GM12874 (cell line): ENCODE measurements around the gene ACOT7.

ENCODE experiments used
- TF ChIP-seq, protein P1 (sequence below): IDR thresholded peaks from 2 replicates; pipeline ENCODE4 v1.5.1; 2011; ENCODE audit warnings: low read depth, mild to moderate bottlenecking, control low read depth, low read length, moderate library complexity; ENCODE audit not compliant: insufficient read depth

ACOT7 gene

GRCh38 chr1:6331543-6332273 lies 61.9 kb downstream of the ACOT7 start:
- TF ChIP-seq, protein P1, sequence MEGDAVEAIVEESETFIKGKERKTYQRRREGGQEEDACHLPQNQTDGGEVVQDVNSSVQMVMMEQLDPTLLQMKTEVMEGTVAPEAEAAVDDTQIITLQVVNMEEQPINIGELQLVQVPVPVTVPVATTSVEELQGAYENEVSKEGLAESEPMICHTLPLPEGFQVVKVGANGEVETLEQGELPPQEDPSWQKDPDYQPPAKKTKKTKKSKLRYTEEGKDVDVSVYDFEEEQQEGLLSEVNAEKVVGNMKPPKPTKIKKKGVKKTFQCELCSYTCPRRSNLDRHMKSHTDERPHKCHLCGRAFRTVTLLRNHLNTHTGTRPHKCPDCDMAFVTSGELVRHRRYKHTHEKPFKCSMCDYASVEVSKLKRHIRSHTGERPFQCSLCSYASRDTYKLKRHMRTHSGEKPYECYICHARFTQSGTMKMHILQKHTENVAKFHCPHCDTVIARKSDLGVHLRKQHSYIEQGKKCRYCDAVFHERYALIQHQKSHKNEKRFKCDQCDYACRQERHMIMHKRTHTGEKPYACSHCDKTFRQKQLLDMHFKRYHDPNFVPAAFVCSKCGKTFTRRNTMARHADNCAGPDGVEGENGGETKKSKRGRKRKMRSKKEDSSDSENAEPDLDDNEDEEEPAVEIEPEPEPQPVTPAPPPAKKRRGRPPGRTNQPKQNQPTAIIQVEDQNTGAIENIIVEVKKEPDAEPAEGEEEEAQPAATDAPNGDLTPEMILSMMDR = no peak

DNA sequence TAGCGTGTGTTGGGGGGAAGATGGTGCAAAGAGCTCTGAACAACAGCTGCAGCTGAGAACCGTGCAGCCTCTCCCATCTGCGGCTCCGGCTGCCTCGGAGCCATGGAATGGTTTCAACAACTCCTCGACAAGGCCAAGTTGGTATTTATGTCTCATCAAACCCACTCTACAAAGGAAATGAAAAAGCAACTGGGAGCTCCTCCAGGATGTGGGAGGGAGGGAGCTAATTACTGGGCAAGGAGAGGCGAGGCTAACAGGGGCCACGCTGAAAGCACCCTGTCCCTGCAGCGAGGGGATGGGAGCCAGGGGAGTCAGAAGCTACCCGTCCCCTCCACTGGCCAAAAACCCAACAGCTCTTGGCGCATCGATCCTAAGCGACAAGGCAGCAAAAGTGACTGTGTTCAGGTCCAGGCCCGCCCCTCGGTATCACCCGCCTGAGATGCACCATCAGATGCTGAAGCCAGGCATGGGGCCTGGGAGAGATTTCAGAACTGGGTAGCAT lies 63.1 kb downstream of the ACOT7 start:
- TF ChIP-seq, protein P1 = no peak

- TF ChIP-seq, protein P1 = no peak
Measured at GRCh38 chr1:6329851-6330250, 63.7 kb downstream of the ACOT7 start.

DNA sequence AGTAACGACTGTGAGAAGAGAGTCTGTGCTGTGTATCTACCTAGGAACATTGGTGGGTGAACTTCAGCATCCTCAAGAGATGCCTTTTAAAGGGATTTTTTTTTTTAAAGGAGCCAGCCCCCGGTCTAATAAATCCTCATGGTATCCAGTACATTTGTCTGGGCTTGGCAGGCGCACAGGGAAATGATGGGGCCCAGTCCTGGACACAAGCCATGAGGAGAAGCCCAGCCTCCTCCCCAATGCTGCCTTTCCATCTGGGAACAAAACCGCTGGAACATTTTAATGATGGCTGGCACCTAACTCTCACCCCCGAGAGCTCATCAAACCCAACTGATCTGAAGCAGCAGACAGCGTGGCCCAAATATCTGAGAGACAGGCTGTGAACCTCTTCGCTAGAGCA lies 64.2 kb downstream of the ACOT7 start:
- TF ChIP-seq, protein P1 = no peak

- TF ChIP-seq, protein P1 = no peak
Measured at GRCh38 chr1:6328696-6329095, 64.9 kb downstream of the ACOT7 start.

DNA sequence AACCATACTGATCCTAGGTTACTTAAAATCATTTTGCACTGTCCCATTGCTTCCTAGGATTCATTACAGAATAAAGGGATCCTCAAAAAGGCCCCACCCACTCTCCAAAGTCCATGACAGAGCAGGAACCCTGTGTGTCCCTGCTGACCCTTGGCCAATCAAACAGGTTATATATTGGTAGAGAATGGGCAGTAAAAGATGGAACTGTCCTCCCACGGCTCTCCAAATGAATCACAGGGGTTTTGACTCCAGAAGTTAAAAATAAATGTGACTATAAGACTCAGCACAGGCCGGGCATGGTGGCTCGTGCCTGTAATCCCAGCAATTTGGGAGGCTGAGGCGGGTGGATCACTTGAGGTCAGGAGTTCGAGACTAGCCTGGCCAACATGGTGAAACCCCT lies 65.5 kb downstream of the ACOT7 start:
- TF ChIP-seq, protein P1 = no peak

DNA sequence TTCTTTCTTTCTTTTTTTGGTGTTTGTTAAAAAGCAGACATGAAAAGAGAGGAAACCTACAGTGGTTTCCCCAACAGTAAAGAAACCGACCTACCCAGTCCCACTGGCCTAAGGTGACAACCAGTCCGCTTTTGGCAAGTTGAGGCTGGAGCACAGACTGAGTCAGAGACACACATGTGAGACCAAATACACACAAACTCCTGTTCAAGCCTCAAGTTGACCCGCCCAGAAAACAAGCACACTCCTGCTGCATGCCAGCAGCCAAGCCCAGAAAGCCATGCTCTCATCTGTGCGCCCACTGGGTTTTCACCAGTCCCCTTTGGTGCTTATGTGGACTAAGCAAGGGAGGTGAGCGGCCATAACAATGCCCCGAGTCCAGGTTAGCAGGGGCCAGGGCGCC lies 68.1 kb downstream of the ACOT7 start:
- TF ChIP-seq, protein P1 = no peak
